Colon (tissue), 2 donors: ENCODE results near the gene MMP10.
"Not testable (repeated sequence)": the region's sequence is repeated elsewhere in the genome, so short reads cannot be mapped to it uniquely, and the experiment has no call there.

Experiments used
- FAIRE-seq: peaks from 2 replicates; lab custom pipeline; 2012; peaks lifted over from hg19 to GRCh38; lab: Jason Lieb, UNC
- donor health status: control.
- donor health status: control.

MMP10 gene

GRCh38 chr11:102783016-102783415 lies 2.6 kb upstream of the MMP10 start:
- no peak for FAIRE-seq

- no peak for FAIRE-seq
Measured at GRCh38 chr11:102781676-102782075, 1.2 kb upstream of the MMP10 start.

- FAIRE-seq, result no peak
Measured at GRCh38 chr11:102776454-102776853, 4.0 kb downstream of the MMP10 start.

GRCh38 chr11:102773386-102773785 lies 7.0 kb downstream of the MMP10 start:
- FAIRE-seq, result no peak

DNA sequence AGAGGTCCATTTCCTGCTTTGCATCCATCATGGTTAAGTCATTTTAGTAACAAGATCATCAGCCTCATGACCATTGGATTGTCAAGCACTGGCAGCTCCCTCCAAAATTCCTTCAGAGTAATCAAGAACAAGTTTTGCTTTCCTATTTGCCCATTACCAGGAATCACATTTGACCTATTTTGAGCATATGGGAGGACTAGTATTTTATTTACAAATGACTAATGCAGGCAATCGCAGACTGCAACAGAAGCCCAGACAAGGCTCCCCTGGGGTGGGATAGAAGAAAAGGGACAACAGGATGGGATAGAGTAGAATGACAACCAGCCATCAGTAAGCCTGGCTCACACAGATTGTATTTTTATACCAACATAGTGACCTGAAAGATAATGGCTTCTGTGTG lies 9.1 kb downstream of the MMP10 start:
- FAIRE-seq, result no peak

DNA sequence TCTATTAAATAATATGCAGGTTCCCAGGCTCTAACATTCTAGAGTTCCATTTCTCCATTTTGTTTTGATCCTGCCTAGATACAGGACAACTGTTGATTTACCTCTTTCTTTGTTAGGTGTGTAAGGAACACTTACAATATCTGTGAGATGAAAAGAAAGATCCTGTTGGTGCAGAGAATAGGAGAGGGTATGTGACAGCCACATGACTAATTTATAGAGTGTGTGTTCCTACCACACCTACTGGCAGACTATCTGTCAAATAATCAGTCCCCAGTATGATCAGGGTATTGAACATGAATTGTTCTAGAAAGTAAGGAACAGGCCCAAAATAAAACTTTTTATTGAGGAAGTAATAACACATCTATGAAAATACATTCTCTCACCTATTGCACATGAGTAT lies 10.2 kb downstream of the MMP10 start:
- FAIRE-seq, result no peak

GRCh38 chr11:102767800-102768199 lies 12.6 kb downstream of the MMP10 start:
- FAIRE-seq, result no peak

GRCh38 chr11:102763440-102763839 lies 17.0 kb downstream of the MMP10 start:
- no peak for FAIRE-seq

- FAIRE-seq, result no peak
Measured at GRCh38 chr11:102762361-102762767, 18.1 kb downstream of the MMP10 start.

DNA sequence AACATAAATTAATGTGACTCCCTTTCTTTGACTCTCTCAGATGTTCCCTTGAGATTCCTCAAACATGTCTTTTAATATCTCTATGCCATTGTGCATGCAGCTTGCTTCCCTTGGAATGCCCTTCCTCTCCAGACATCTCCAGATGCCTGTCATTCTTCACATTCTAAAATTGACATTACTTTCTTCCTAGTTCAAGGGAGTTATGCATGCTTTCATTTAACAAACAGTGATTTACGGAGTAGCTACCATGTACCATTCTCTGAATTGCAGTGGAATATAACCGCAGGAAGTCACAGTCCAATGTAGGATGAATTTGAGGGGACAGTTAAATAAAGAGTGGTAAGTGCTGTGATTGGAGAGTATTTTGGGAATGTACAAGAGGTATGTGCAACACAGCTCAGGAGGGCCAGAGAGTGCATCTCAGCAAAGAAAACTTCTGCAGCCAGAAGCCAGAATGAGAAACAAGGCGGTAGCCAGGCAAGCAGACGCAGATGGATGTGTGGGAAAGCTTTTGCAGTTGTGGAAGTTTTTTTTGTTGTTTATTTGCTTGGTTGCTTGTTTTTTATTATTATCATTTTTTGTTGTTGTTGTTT lies 18.7 kb downstream of the MMP10 start:
- FAIRE-seq, result no peak

DNA sequence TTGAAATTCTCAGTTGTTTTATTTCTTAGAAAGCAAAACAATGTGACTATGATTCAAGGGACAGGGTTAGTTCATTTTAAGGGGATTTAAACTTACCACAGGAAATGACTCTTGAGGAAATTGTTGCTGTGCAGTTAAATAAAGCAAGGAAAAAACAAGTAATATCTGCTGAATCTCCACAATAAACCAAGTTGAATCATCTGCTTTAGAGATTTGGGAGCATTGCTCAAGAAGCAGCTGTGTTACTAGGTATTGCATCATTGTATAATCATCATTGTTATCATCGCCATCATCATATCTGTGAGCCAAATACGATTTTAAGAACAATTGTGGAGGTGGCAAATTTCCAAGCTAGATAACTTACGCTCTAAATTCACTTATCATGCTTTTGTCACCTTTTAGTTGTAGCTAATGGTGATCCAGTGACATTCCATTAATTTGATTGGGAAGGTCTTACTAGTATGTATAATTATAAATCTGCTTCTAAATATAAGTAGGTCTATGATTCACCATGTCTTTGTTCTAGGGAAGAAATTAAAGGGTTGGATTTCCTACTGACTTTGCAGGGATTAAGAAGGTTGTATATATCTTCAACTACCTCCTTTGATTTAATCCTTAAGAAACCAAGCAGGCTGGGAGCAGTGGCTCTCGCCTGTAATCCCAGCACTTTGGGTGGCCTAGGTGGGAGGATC lies 19.9 kb downstream of the MMP10 start:
- no peak for FAIRE-seq

DNA sequence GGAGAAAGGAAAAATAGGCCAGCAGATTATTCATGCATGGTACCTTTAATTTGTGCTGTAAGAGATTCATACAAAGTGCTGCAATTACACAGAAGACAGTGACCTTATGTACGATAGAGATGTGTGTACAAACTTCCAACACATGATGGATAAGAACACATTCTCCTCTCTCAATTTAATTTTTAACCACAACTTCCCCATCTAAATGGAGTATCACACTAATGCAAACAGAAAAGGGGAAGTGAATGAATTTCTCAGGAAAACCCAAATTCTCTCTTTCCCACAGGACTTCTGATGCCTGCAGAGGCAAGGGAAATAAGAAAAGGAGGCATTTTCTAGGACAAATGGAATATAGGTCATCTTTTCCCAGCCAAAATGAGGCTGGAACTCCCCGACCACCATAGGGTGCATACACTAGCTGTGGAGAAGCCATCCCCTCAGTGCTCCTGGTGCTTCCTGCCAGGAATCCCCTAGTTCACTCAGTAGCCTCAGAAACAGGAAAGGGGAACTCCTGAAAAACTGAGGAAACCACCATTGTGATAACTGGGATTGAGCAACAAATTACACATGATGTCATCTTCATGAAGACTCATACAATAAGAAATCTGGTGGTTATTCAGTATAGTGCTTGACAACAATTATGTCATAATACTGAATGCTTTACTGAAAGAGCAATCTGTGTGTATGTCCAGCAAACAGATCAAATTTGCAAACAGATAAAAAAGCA lies 22.4 kb downstream of the MMP10 start:
- no peak for FAIRE-seq

DNA sequence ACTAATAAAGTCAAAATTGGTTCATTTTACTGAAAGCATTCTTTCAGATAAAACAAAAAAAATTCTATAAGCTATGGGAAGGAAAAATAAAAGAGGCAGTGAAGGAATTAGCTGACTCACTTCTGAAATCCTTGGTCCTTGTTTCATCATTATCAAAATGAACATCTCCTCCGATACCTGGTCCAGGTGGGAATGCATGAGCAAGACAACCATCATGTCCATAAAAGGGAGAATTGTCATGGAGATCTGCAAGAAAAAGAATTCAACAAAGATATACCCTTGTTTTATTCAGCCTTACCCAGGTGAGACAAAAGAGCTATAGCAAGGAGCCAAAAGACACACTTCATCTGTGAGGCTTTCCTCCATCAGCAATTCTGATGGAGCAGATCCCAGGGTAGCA lies 27.2 kb downstream of the MMP10 start:
- FAIRE-seq, result no peak

GRCh38 chr11:102751673-102752072 lies 28.8 kb downstream of the MMP10 start:
- no peak for FAIRE-seq

DNA sequence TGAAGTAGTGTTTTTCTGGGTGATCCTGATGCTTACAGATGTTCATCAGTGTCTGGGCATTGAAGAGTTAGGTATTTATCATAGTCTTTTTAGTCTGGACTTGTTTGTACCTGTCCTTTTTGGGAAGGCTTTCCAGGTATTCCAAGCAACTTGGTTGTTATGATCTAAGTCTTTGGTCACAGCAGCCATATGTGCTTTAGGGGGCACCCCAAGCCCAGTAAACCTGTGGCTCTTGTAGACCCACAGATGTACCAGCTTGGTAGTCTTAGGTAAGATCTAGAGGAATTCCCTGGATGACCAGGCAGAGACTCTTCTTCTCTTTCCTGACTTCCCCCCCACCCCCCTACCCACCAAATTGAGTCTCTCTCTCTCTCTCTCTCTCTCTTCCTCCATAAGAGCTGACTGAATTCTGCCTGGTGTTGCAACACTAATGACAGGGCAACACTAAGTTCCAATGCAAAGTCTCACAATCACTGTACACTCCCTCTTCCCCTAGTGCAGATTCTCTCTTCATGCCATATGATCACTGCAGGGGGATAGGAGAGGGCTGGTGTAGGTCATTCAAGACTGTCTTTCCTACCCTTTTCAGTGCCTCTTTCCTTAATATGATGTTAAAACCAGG lies 31.2 kb downstream of the MMP10 start:
- no peak for FAIRE-seq

DNA sequence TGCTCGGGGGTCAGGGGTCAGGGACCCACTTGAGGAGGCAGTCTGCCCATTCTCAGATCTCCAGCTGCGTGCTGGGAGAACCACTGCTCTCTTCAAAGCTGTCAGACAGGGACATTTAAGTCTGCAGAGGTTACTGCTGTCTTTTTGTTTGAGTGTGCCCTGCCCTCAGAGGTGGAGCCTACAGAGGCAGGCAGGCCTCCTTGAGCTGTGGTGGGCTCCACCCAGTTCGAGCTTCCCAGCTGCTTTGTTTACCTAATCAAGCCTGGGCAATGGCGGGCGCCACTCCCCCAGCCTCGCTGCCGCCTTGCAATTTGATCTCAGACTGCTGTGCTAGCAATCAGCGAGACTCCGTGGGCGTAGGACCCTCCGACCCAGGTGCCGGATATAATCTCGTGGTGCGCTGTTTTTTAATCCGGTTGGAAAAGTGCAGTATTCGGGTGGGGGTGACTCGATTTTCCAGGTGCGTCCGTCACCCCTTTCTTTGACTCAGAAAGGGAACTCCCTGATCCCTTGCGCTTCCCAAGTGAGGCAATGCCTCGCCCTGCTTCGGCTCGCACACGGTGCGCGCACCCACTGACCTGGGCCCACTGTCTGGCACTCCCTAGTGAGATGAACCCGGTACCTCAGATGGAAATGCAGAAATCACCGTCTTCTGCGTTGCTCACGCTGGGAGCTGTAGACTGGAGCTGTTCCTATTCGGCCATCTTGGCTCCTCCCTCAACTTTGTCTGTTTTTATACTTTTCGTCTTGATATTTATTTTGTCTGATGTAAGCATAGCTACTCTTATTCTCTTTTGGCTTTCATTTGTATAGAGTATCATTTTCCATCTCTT lies 33.5 kb downstream of the MMP10 start:
- not testable (repeated sequence) for FAIRE-seq

DNA sequence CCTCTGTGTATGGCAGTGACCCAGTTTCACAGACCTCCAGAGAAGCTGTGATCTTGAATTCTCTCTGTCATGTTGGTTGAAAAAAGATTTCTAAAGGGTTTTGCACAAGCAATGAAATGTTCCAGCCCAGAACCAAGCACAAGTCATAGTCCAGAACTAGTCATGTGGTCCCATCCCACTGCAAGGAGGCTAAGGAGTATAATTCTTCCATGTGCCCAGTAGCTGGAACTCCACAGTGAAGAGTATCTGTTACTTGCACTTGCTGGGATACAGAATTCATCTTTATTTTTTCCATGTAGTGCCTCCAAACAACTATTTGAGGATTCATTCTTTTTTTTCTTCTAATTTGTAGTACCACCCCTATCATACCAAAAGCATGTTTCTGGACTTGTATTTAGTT lies 45.8 kb downstream of the MMP10 start:
- FAIRE-seq, result no peak

DNA sequence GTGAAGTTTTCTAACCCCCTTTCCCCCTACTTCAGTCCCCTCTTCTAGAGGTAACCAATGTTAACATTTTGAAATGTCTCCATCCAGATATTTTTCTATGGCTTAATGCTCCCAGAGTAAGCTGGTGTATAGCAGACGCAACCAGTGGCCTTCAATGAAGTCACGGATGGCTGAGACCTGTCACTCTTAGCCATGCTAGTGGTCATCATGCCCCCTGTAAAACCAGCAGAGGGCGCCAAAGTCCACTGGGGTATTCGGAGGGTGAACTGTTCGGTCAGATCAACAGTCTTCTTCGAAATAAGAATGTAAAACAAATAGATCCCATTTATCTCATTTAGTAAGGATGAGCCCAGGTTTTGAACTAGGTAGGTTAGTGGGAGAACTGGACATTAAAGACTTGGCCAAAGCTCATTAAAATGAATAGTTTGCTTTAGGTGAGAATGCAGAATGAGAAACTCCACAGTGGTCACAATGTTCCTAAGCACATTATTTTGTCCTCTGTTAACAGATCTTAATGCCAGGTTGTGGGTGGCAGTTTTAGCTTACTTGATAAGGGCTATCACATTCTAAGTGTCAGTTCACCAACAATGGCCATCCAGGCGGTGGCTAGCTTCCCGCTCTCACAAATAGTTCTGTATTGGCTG lies 47.1 kb downstream of the MMP10 start:
- FAIRE-seq, result no peak

GRCh38 chr11:102730944-102731343 lies 49.5 kb downstream of the MMP10 start:
- not testable (repeated sequence) for FAIRE-seq

DNA sequence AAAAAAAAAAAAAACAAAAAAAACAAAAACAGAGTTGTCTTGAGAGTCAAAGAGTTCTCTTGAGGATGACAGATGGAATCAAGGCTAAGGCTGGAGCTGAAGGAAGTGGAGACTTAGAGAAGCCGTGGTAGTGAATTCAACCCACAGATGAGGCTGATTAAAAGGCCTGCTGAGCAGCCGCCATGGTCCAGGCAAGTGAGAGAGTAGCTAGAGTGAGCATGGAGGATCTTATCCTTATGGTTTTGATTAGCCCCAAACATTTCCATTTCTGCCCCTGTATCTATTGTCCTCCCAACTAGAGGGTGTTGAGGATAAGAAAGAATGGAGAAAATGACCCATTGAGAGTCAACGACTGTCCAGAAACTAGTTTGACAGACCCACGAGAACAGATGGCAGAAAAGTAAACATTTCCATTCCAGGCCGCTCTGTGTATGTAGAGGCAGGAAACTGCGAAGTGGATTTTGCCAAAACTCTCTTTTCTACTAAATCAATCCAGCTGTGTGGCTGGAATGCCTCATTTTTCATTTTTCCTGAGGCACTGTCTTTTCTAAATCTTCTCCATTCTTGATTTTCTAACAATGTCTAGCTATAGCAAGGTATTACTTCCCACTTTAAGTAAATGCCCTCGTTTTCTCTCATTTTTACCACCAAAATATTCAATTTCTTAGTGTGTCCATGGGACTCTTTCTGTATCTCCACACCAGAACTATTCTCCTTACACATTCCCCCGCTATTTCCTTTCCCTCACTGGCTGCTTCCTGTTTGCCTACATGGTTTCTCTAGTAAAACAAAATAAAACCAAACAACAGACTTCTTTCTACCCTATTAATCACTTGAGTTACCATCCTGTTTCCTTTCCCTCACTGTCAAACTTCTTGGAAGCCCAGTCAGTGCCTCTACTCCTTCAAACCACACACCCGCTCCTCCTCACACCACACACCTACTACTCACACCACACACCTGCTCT lies 50.3 kb downstream of the MMP10 start:
- FAIRE-seq, result no peak
